Loucy (cell line): Measurements from ENCODE around the gene AMZ1.

ENCODE experiments used
- H2AFZ ChIP-seq: fragments of 200-600 bp; sonication (generic); 2 replicates; pipeline ENCODE4 v1.6.0; 2016; ENCODE audit warnings: antibody characterized with exemption, mild to moderate bottlenecking, low read length, moderate library complexity
- H3F3A ChIP-seq: fragments of 200-600 bp; 2 replicates; pipeline ENCODE4 v1.6.0; 2016; ENCODE audit warnings: antibody characterized with exemption, low read depth, mild to moderate bottlenecking
- H3K27me3 ChIP-seq: fragments of 200-600 bp; sonication (generic); 2 replicates; pipeline ENCODE4 v1.6.1; 2014; ENCODE audit warnings: low read length, mild to moderate bottlenecking; ENCODE audit not compliant: insufficient read depth, poor library complexity, severe bottlenecking
- H3K36me3 ChIP-seq: fragments of 200-600 bp; sonication (generic); 2 replicates; pipeline ENCODE4 v1.6.1; 2016; ENCODE audit warnings: low read length; ENCODE audit not compliant: insufficient read depth
- H3K4me1 ChIP-seq: fragments of 200-600 bp; sonication (generic); 2 replicates; pipeline ENCODE4 v1.5.1; 2014; ENCODE audit warnings: low read length, mild to moderate bottlenecking; ENCODE audit not compliant: insufficient read depth, poor library complexity, severe bottlenecking
- H3K4me2 ChIP-seq: fragments of 200-600 bp; sonication (generic); 2 replicates; pipeline ENCODE4 v1.6.0; 2014; ENCODE audit warnings: antibody characterized with exemption, low read length, low read depth, mild to moderate bottlenecking; ENCODE audit not compliant: poor library complexity, severe bottlenecking
- H3K4me3 ChIP-seq: fragments of 200-600 bp; sonication (generic); 2 replicates; pipeline ENCODE4 v1.5.1; 2014; ENCODE audit warnings: low read length, mild to moderate bottlenecking, mixed read lengths; ENCODE audit not compliant: poor library complexity, severe bottlenecking
- H3K79me2 ChIP-seq: fragments of 200-600 bp; sonication (generic); 2 replicates; pipeline ENCODE4 v1.6.1; 2014; ENCODE audit warnings: low read length; ENCODE audit not compliant: insufficient read depth
- H3K9ac ChIP-seq: fragments of 200-600 bp; sonication (generic); 2 replicates; pipeline ENCODE4 v1.6.0; 2014; ENCODE audit warnings: mild to moderate bottlenecking, low read depth, low read length, moderate library complexity; ENCODE audit not compliant: poor library complexity, severe bottlenecking
- H3K9me2 ChIP-seq: fragments of 200-600 bp; sonication (generic); replicated peaks from 2 replicates; pipeline ENCODE4 v1.6.1; 2016; ENCODE audit warnings: low read depth, low read length, mixed read lengths
- H3K9me3 ChIP-seq: fragments of 200-600 bp; sonication (generic); 2 replicates; pipeline ENCODE4 v1.6.1; 2014; ENCODE audit warnings: mild to moderate bottlenecking, antibody characterized with exemption, low read length, low read depth; ENCODE audit not compliant: insufficient read depth
- H4K20me1 ChIP-seq: fragments of 200-600 bp; sonication (generic); 2 replicates; pipeline ENCODE4 v1.6.0; 2014; ENCODE audit warnings: antibody characterized with exemption, low read length, mild to moderate bottlenecking; ENCODE audit not compliant: insufficient read depth, poor library complexity, severe bottlenecking
- EZH2phosphoT487 ChIP-seq: fragments of 200-600 bp; IDR thresholded peaks from 2 replicates; pipeline ENCODE4 v1.6.1; 2018; ENCODE audit warnings: antibody characterized with exemption, mild to moderate bottlenecking, moderate library complexity, borderline replicate concordance
- TF ChIP-seq, protein P1 (sequence below): fragments of 200-600 bp; sonication (generic); conservative IDR thresholded peaks from 2 replicates; pipeline ENCODE4 v1.5.1; 2014; ENCODE audit warnings: mild to moderate bottlenecking, antibody characterized with exemption, low read length

Gene AMZ1

DNA sequence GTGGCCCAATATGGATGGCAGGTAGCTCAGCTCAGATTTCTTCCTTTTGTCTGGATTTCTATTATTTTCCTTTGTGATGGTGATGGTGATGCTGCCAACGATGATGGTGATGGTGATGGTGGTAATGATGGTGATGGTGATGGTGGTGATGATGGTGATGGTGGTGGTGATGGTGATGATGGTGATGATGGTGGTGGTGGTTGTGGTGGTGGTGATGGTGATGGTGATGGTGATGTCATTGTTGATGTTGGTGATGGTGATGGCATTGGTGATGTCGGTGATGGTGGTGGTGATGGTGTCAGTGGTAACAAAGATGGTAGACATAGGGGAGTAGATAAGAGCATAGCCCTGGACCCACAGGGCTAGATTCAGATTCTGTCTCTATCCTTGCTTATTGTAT lies 30.8 kb upstream of the AMZ1 start:
- Histone ChIP-seq H3K4me1 (no peaks in the 10 kb centered on the region), H3K9ac (no peak overlapping the region), H3K4me2 (no peak overlapping the region), H3K79me2 (no peaks in the 10 kb centered on the region), H3K9me3 (no peaks in the 10 kb centered on the region), H4K20me1 (no peaks in the 10 kb centered on the region), H3F3A (no peaks in the 10 kb centered on the region), H3K27me3 (no peaks in the 10 kb centered on the region), H2AFZ (no peak overlapping the region), H3K36me3 (peaks cover 19% of the 10 kb centered on the region; the same call in 1 of the 2 replicates), H3K4me3 (no peak overlapping the region), H3K9me2 (no peaks in the 10 kb centered on the region)
- TF ChIP-seq EZH2phosphoT487, result no peak
- TF ChIP-seq, protein P1, sequence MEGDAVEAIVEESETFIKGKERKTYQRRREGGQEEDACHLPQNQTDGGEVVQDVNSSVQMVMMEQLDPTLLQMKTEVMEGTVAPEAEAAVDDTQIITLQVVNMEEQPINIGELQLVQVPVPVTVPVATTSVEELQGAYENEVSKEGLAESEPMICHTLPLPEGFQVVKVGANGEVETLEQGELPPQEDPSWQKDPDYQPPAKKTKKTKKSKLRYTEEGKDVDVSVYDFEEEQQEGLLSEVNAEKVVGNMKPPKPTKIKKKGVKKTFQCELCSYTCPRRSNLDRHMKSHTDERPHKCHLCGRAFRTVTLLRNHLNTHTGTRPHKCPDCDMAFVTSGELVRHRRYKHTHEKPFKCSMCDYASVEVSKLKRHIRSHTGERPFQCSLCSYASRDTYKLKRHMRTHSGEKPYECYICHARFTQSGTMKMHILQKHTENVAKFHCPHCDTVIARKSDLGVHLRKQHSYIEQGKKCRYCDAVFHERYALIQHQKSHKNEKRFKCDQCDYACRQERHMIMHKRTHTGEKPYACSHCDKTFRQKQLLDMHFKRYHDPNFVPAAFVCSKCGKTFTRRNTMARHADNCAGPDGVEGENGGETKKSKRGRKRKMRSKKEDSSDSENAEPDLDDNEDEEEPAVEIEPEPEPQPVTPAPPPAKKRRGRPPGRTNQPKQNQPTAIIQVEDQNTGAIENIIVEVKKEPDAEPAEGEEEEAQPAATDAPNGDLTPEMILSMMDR, result no peak

DNA sequence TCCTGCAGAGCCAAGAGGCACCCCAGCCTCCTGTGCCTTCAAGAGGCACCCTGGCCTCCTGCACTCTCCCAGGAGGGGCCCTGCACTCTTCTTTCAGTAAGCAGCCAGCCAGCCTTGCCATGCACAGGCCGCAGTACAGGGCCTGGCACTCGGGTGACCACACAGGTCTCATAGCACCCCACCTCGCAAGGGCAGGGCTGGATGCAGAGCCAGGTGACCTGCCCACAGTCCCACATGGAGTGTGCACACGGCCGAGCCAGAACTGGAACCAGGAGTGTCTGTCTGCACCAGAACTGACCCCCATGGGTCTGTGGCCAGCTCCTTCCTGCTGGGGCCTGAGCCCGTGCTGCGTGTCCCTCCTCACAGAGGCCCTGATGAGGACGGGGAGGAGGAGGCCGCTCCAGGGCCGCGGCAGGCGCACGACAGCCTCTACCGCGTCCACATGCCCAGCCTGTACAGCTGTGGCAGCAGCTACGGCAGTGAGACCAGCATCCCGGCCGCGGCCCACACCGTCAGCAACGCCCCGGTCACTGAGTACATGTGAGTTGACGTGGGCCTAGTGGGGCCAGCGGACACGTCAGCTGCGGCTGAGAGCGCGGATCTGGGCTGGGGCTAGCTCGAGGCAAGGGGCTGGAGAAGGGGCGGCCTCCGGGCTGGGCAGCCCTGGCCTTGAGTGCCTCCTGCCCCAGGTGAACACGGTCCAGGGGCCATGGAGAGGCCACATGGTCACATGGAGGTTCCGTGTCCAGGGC lies 29.9 kb upstream of the AMZ1 start:
- H3K9me2 ChIP-seq, result no peaks in the 10 kb centered on the region
- no peaks in the 10 kb centered on the region for H3K79me2 ChIP-seq
- H3K9ac ChIP-seq, result no peak overlapping the region
- no peak overlapping the region for H3K4me3 ChIP-seq
- no peaks in the 10 kb centered on the region for H3K9me3 ChIP-seq
- H3K4me1 ChIP-seq, result no peaks in the 10 kb centered on the region
- no peak overlapping the region for H3K4me2 ChIP-seq
- H3F3A ChIP-seq, result no peaks in the 10 kb centered on the region
- H4K20me1 ChIP-seq, result no peaks in the 10 kb centered on the region
- no peak for TF ChIP-seq EZH2phosphoT487
- TF ChIP-seq, protein P1, result no peak
- no peaks in the 10 kb centered on the region for H3K27me3 ChIP-seq
- H3K36me3 ChIP-seq, result peaks cover 15% of the 10 kb centered on the region; the same call in 1 of the 2 replicates
- H2AFZ ChIP-seq, result no peak overlapping the region

DNA sequence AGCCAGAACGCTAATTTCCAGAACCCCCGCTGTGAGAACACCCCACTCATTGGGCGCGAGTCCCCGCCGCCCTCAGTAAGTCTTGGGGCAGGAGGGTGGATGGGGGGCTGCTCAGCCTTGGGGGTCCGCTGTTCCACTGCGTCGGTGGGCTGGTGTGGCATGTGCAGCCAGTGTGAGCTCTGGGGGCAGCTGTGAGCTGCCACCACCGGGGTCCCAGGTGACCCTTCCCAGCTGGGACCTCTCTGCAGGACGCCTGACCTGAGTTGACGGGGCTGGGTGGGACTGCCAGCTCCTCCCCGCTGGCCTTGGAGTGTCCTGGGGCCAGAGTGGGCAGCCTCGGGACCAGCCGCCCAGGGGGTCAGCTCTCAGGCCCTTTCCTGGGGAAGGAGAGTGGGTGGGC lies 29.1 kb upstream of the AMZ1 start:
- TF ChIP-seq EZH2phosphoT487, result no peak
- TF ChIP-seq, protein P1, result no peak
- H3K27me3 ChIP-seq, result no peaks in the 10 kb centered on the region
- no peak overlapping the region for H3K9ac ChIP-seq
- H2AFZ ChIP-seq, result no peak overlapping the region
- peaks cover 15% of the 10 kb centered on the region; the same call in 1 of the 2 replicates for H3K36me3 ChIP-seq
- H3F3A ChIP-seq, result no peaks in the 10 kb centered on the region
- H3K4me1 ChIP-seq, result no peaks in the 10 kb centered on the region
- H3K9me2 ChIP-seq, result no peaks in the 10 kb centered on the region
- H4K20me1 ChIP-seq, result no peaks in the 10 kb centered on the region
- no peak overlapping the region for H3K4me2 ChIP-seq
- H3K4me3 ChIP-seq, result no peak overlapping the region
- no peaks in the 10 kb centered on the region for H3K9me3 ChIP-seq
- H3K79me2 ChIP-seq, result no peaks in the 10 kb centered on the region
